SK-N-SH treated with all-trans-retinoic acid at 6 μM for 48 hours (cell line): Measurements from ENCODE around the gene PSEN1.

Experiments used
- ATAC-seq: fragments of 200-7000 bp; cut with Tn5 transposase; 3 replicates; pipeline ENCODE4 v1.9.1; 2020; ENCODE audit warnings: mild to moderate bottlenecking, moderate library complexity
- ARNTL ChIP-seq: fragments of 450-650 bp; formaldehyde crosslinking; IDR thresholded peaks from 2 replicates; pipeline ENCODE4 v1.5.0; 2020; ENCODE audit warnings: low read depth, mild to moderate bottlenecking, moderate library complexity, borderline replicate concordance
- BACH2 ChIP-seq: fragments of 250-450 bp; sonication (Bioruptor Pico); IDR thresholded peaks from 2 replicates; pipeline ENCODE4 v1.9.0; 2021; ENCODE audit warnings: mild to moderate bottlenecking, borderline replicate concordance
- ESRRG ChIP-seq: fragments of 250-450 bp; sonication (Bioruptor Pico); IDR thresholded peaks from 2 replicates; pipeline ENCODE4 v1.6.1; 2021; ENCODE audit warnings: mild to moderate bottlenecking
- GLIS3 ChIP-seq: fragments of 250-450 bp; sonication (Bioruptor Pico); IDR thresholded peaks from 2 replicates; pipeline ENCODE4 v1.5.0; 2020; ENCODE audit warnings: mild to moderate bottlenecking, moderate library complexity
- ISL1 ChIP-seq: fragments of 250-450 bp; sonication (Bioruptor Pico); IDR thresholded peaks from 2 replicates; pipeline ENCODE4 v2.1.2; 2022; ENCODE audit warnings: mild to moderate bottlenecking, moderate library complexity
- OSR1 ChIP-seq: fragments of 250-450 bp; sonication (Bioruptor Pico); IDR thresholded peaks from 2 replicates; pipeline ENCODE4 v1.8.0; 2022; ENCODE audit warnings: moderate library complexity, mild to moderate bottlenecking, inconsistent platforms
- RARB ChIP-seq: fragments of 250-450 bp; sonication (Bioruptor Pico); IDR thresholded peaks from 2 replicates; pipeline ENCODE4 v1.8.0; 2021; ENCODE audit warnings: mild to moderate bottlenecking, moderate library complexity
- SNAI2 ChIP-seq: fragments of 250-450 bp; sonication (Bioruptor Pico); IDR thresholded peaks from 2 replicates; pipeline ENCODE4 v1.5.0; 2020; ENCODE audit warnings: mild to moderate bottlenecking, moderate library complexity
- TCF4 ChIP-seq: fragments of 250-450 bp; sonication (Bioruptor Pico); IDR thresholded peaks from 2 replicates; pipeline ENCODE4 v1.8.0; 2021; ENCODE audit warnings: mild to moderate bottlenecking, moderate library complexity, borderline replicate concordance
- ZC3H10 ChIP-seq: fragments of 250-450 bp; sonication (Bioruptor Pico); IDR thresholded peaks from 2 replicates; pipeline ENCODE4 v1.5.1; 2021; ENCODE audit warnings: mild to moderate bottlenecking, moderate library complexity
- ZFP3 ChIP-seq: fragments of 250-450 bp; sonication (Bioruptor Pico); IDR thresholded peaks from 2 replicates; pipeline ENCODE4 v1.5.0; 2020; ENCODE audit warnings: mild to moderate bottlenecking, moderate library complexity
- ZFP30 ChIP-seq: fragments of 450-650 bp; formaldehyde crosslinking; IDR thresholded peaks from 2 replicates; pipeline ENCODE4 v1.5.0; 2022; ENCODE audit warnings: mild to moderate bottlenecking, moderate library complexity
- ZNF565 ChIP-seq: fragments of 450-650 bp; formaldehyde crosslinking; conservative IDR thresholded peaks from 2 replicates; pipeline ENCODE4 v1.5.0; 2020; ENCODE audit warnings: low read depth, mild to moderate bottlenecking, moderate library complexity
- ZNF70 ChIP-seq: fragments of 450-650 bp; formaldehyde crosslinking; IDR thresholded peaks from 2 replicates; pipeline ENCODE4 v1.5.0; 2020; ENCODE audit warnings: mild to moderate bottlenecking, moderate library complexity
- ZNF8 ChIP-seq: fragments of 450-650 bp; formaldehyde crosslinking; IDR thresholded peaks from 2 replicates; pipeline ENCODE4 v1.5.0; 2020; ENCODE audit warnings: mild to moderate bottlenecking, moderate library complexity
- TF ChIP-seq, protein P1 (sequence below): fragments of 250-450 bp; sonication (Bioruptor Pico); IDR thresholded peaks from 2 replicates; pipeline ENCODE4 v1.8.0; 2020; ENCODE audit warnings: mild to moderate bottlenecking, moderate library complexity, borderline replicate concordance
- TF ChIP-seq, protein P2 (sequence below): fragments of 250-450 bp; sonication (Bioruptor Pico); IDR thresholded peaks from 2 replicates; pipeline ENCODE4 v1.5.1; 2020; ENCODE audit warnings: low read depth, mild to moderate bottlenecking, moderate library complexity
- TF ChIP-seq, protein P3 (sequence below): fragments of 250-450 bp; sonication (Bioruptor Pico); IDR thresholded peaks from 2 replicates; pipeline ENCODE4 v1.5.0; 2020; ENCODE audit warnings: mild to moderate bottlenecking, moderate library complexity
- TF ChIP-seq, protein P4 (sequence below): fragments of 250-450 bp; sonication (Bioruptor Pico); IDR thresholded peaks from 2 replicates; pipeline ENCODE4 v1.5.1; 2021; ENCODE audit warnings: mild to moderate bottlenecking, moderate library complexity

PSEN1 gene

DNA sequence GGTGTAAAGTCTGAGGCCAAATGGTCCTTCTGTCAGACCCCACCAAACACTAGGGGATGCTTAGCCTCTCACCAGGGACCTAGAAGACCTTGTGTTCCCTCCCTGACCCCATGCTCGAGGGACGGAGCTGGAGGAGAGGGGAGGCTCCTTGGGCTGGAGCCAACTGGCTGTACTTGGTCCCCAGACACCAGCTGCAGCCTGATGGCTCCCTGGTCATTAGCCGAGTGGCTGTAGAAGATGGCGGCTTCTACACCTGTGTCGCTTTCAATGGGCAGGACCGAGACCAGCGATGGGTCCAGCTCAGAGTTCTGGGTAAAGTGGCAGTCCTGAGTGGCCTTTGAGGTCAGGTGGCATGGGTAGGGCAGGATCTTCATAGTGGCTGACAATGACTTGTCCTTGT lies 130.0 kb downstream of the PSEN1 start (continued):
- TF ChIP-seq, protein P1, sequence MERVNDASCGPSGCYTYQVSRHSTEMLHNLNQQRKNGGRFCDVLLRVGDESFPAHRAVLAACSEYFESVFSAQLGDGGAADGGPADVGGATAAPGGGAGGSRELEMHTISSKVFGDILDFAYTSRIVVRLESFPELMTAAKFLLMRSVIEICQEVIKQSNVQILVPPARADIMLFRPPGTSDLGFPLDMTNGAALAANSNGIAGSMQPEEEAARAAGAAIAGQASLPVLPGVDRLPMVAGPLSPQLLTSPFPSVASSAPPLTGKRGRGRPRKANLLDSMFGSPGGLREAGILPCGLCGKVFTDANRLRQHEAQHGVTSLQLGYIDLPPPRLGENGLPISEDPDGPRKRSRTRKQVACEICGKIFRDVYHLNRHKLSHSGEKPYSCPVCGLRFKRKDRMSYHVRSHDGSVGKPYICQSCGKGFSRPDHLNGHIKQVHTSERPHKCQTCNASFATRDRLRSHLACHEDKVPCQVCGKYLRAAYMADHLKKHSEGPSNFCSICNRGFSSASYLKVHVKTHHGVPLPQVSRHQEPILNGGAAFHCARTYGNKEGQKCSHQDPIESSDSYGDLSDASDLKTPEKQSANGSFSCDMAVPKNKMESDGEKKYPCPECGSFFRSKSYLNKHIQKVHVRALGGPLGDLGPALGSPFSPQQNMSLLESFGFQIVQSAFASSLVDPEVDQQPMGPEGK (CRISPR knock-in tag), result no peak
- TF ChIP-seq, protein P2, sequence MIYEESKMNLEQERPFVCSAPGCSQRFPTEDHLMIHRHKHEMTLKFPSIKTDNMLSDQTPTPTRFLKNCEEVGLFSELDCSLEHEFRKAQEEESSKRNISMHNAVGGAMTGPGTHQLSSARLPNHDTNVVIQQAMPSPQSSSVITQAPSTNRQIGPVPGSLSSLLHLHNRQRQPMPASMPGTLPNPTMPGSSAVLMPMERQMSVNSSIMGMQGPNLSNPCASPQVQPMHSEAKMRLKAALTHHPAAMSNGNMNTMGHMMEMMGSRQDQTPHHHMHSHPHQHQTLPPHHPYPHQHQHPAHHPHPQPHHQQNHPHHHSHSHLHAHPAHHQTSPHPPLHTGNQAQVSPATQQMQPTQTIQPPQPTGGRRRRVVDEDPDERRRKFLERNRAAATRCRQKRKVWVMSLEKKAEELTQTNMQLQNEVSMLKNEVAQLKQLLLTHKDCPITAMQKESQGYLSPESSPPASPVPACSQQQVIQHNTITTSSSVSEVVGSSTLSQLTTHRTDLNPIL (CRISPR knock-in tag), result no peak
- TF ChIP-seq BACH2 (CRISPR knock-in tag) (no peak), OSR1 (no peak)
- TF ChIP-seq, all 23 proteins: peak for 0

DNA sequence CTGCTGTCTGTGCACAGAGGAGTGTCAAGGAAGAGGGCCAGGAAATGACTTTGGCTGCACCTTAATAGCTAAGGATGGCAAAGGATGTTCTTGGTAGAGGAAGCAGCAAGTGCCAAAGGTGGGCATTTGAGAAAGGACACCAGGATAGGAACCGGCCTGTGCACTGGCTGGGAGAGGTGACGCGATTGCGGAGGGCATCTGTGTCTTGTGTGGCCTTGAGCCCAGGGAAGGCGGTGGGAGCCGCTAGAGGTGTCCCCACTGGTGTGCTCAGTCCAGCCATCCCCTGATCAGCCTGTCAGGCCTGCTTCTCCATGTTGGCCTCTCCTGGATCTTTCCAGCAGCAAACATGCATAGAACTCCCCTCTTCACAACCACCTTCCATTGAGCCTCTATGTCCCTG lies 131.2 kb downstream of the PSEN1 start:
- no peak for ATAC-seq
- TF ChIP-seq SNAI2 (CRISPR knock-in tag), result no peak
- no peak for TF ChIP-seq ARNTL (CRISPR knock-in tag)
- no peak for TF ChIP-seq BACH2 (CRISPR knock-in tag)
- no peak for TF ChIP-seq ZFP30 (CRISPR knock-in tag)
- no peak for TF ChIP-seq ZNF8 (CRISPR knock-in tag)
- TF ChIP-seq ZFP3 (CRISPR knock-in tag), result no peak
- no peak for TF ChIP-seq ZNF70 (CRISPR knock-in tag)
- no peak for TF ChIP-seq ZC3H10
- TF ChIP-seq, protein P2 (CRISPR knock-in tag), result no peak
- TF ChIP-seq, all 23 proteins: peak for 0

DNA sequence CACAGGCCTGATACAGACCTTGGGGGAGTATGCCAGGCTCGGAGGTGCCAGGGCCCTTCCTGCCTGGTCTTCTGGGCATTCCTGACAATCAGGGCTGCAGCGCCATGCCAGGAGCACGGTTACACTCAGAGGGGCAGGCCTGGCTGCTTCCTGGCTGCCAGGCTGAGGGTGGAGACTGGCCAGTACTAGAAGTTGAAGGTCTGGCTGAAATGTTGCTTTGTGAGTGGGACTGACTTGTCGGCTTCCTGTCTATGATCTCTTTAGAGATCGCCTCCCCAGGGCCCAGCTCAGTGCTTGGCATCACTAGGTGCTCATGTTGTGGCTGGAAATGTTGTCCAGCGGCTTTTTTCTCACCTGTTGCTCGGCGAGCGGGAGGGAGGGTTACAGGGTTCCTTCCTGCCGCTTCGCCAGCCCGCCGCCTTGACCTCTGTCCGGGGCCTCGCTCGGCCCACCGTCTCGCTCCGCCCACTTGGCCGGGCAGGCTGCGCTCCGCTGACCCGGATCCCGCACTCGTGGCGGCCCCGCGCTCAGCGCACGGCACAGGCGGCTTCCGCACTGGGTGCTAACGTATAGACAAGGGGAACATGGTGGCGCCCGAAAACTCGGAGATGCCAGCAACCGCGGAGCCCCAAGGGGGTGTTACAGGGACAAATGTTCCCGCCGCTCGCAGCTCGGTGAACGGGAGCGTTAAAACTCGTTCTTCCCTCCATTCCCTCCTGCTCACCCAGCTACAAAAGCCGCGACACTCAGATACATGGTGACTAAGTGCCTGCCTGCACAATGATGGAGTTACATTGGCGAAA lies 133.6 kb downstream of the PSEN1 start:
- no peak for ATAC-seq
- TF ChIP-seq ISL1 (CRISPR knock-in tag) (no peak), ARNTL (CRISPR knock-in tag) (no peak), RARB (CRISPR knock-in tag) (no peak), BACH2 (CRISPR knock-in tag) (no peak)

DNA sequence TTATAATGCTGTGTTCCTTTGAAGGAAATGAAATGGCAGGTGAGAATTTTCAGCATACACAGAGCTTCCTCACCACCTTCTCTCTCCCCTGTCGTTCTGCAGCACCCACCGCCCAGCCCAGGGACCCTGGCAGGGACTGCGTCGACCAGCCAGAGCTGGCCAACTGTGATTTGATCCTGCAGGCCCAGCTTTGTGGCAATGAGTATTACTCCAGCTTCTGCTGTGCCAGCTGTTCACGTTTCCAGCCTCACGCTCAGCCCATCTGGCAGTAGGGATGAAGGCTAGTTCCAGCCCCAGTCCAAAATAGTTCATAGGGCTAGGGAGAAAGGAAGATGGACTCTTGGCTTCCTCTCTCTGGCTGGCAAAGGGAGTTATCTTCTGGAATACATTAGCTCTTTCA lies 136.1 kb downstream of the PSEN1 start:
- no peak for ATAC-seq
- TF ChIP-seq ARNTL (CRISPR knock-in tag) (no peak), RARB (CRISPR knock-in tag) (no peak), ISL1 (CRISPR knock-in tag) (no peak), GLIS3 (CRISPR knock-in tag) (no peak), ZFP3 (CRISPR knock-in tag) (no peak), ZNF565 (CRISPR knock-in tag) (no peak), ESRRG (no peak), ZFP30 (CRISPR knock-in tag) (no peak), ZC3H10 (no peak), ZNF8 (CRISPR knock-in tag) (no peak), TCF4 (CRISPR knock-in tag) (no peak), OSR1 (no peak), ZNF70 (CRISPR knock-in tag) (no peak)
- TF ChIP-seq, protein P2 (CRISPR knock-in tag), result no peak
- TF ChIP-seq, protein P3, sequence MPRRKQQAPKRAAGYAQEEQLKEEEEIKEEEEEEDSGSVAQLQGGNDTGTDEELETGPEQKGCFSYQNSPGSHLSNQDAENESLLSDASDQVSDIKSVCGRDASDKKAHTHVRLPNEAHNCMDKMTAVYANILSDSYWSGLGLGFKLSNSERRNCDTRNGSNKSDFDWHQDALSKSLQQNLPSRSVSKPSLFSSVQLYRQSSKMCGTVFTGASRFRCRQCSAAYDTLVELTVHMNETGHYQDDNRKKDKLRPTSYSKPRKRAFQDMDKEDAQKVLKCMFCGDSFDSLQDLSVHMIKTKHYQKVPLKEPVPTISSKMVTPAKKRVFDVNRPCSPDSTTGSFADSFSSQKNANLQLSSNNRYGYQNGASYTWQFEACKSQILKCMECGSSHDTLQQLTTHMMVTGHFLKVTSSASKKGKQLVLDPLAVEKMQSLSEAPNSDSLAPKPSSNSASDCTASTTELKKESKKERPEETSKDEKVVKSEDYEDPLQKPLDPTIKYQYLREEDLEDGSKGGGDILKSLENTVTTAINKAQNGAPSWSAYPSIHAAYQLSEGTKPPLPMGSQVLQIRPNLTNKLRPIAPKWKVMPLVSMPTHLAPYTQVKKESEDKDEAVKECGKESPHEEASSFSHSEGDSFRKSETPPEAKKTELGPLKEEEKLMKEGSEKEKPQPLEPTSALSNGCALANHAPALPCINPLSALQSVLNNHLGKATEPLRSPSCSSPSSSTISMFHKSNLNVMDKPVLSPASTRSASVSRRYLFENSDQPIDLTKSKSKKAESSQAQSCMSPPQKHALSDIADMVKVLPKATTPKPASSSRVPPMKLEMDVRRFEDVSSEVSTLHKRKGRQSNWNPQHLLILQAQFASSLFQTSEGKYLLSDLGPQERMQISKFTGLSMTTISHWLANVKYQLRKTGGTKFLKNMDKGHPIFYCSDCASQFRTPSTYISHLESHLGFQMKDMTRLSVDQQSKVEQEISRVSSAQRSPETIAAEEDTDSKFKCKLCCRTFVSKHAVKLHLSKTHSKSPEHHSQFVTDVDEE, result no peak
- TF ChIP-seq, protein P4, sequence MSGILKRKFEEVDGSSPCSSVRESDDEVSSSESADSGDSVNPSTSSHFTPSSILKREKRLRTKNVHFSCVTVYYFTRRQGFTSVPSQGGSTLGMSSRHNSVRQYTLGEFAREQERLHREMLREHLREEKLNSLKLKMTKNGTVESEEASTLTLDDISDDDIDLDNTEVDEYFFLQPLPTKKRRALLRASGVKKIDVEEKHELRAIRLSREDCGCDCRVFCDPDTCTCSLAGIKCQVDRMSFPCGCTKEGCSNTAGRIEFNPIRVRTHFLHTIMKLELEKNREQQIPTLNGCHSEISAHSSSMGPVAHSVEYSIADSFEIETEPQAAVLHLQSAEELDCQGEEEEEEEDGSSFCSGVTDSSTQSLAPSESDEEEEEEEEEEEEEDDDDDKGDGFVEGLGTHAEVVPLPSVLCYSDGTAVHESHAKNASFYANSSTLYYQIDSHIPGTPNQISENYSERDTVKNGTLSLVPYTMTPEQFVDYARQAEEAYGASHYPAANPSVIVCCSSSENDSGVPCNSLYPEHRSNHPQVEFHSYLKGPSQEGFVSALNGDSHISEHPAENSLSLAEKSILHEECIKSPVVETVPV (CRISPR knock-in tag), result no peak
- TF ChIP-seq, protein P1 (CRISPR knock-in tag), result no peak
